GM18498 (cell line): ENCODE measurements around the gene MATN1.
"Not testable (repeated sequence)": the region's sequence is repeated elsewhere in the genome, so short reads cannot be mapped to it uniquely, and the experiment has no call there.

Experiments
- ATAC-seq: cut with Tn5 transposase; IDR thresholded peaks from one replicate; pipeline ENCODE4 v1.9.1; 2021; ENCODE audit warnings: mild to moderate bottlenecking, moderate library complexity; ENCODE audit not compliant: unreplicated experiment

The MATN1 gene, protein sequence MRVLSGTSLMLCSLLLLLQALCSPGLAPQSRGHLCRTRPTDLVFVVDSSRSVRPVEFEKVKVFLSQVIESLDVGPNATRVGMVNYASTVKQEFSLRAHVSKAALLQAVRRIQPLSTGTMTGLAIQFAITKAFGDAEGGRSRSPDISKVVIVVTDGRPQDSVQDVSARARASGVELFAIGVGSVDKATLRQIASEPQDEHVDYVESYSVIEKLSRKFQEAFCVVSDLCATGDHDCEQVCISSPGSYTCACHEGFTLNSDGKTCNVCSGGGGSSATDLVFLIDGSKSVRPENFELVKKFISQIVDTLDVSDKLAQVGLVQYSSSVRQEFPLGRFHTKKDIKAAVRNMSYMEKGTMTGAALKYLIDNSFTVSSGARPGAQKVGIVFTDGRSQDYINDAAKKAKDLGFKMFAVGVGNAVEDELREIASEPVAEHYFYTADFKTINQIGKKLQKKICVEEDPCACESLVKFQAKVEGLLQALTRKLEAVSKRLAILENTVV

DNA sequence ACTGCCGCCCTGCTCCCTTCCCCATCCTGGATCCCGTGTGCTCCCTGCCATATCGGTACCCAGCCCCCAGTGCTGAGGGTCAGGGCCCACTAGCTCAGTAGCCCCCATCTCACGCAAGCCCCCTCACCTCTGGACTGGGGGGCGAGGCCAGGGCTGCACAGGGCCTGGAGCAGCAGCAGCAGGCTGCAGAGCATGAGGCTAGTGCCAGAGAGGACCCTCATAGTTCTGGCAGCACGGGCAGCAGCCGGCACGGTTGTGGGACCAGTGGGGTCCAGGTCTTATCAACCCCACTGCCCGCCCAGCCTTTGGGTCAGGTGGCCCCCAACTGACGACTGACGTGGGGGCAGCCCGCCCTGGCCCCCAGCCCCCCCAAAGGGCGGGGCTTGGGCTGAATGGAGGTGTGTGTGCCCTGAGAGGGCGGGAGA lies at the start of gene MATN1:
Gene MATN1 (minus strand): TSS at position 255 of the 425 bp plus-strand sequence. CDS start 34 bp downstream, at position 221.
- no peak for ATAC-seq

DNA sequence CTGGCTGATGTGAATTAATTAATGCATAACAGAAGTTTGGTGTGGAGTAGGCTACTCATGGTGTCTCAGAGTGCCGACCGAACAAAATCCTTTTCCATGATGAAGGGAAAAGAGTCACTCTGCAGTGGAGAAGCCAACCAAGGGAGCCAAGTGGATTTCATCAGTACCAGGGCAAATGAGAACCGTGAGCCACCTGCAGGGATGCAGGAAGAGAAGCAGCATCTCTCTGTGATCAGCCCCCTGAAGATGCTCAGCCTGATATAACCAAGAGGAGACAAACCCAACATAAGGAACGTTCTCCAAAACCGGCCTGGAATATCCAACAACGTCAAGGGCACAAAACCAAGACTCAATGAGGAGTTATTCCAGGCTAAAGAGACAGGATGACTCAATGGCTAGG lies 47.6 kb upstream of the MATN1 start:
- ATAC-seq, result no peak

DNA sequence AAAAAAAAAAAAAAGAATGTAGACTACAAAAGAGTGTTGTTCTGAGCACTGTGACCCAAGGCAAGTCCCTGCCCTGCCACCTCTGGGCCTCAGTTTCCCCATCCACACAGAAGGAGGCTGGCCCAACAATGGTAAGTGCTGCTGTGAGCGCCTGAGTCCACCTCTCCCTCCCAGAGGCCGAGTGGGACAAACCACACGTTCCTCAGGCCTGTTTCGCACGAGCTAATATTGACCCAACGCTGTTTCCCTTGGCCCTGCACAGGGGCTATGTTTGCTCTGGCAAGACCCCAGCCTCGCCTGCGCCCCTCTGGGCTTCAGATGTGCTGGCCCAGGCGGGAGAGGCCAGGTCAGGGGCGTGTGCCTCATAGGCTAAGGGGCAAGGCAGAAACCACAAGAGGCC lies 46.8 kb upstream of the MATN1 start:
- ATAC-seq, result no peak

GRCh38 chr1:30768830-30769718 lies 45.7 kb upstream of the MATN1 start:
- no peak for ATAC-seq

- ATAC-seq, result no peak
Measured at GRCh38 chr1:30768159-30768829, 44.9 kb upstream of the MATN1 start.

DNA sequence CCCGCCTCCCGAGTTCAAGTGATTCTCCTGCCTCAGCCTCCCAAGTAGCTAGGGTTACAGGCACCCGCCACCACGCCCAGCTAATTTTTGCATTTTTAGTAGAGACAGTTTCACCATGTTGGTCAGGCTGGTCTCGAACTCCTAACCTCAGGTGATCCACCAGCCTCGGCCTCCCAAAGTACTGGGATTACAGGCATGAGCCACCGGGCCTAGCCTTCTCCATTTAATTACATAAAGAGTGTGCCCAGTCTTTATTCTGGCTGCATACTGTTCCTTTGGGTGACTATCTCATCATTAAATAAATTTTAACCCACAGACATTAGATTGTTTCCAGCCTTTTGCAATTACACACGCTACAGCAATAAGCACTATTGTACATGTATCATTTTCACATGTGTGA lies 43.6 kb upstream of the MATN1 start:
- ATAC-seq, result not testable (repeated sequence)

DNA sequence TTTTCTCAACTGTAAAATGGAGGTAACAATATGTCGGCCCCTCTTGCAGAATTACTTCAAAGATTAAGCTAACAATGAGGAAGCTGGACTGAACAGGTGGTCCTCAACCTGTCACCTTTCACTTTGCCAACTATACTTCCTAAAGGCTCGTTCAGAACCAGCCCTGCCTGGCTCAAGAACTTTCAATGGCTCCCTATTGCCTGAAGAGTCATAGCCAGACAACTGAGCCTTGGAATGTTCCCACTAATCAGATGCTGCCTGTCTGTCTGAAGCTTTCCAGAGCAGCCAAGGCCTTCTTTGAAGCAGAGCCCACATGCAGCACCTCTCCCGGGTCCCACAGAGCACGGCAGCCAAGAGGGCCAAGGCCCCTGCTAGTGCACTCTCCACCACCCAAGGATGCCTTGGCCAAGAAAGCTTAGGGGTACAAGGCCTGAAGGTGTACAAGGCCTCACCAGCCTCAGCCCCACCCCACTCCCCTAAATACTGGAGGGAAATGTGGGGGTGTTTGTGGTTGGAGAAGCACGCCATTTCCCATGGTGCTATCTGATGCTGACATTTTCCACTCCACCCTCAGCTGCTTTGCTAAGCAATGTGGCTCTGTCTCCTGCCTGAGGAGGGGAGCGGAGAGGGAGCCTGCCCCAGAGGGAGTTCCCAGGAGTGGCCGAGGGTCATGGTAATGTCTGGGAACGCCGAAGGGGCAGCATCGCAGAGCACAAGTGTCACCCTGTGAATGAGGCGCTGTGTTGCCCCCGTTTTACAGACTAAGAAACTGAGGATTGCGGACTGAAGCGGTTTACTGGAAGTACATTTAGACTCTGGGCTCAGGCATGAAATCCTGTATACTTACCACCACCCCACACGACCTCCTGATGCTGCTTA lies 42.4 kb upstream of the MATN1 start:
- ATAC-seq, result no peak

GRCh38 chr1:30764939-30765555 lies 41.7 kb upstream of the MATN1 start:
- peak; percentile 42 for ATAC-seq

- no peak for ATAC-seq
Measured at GRCh38 chr1:30764396-30764795, 41.0 kb upstream of the MATN1 start.

DNA sequence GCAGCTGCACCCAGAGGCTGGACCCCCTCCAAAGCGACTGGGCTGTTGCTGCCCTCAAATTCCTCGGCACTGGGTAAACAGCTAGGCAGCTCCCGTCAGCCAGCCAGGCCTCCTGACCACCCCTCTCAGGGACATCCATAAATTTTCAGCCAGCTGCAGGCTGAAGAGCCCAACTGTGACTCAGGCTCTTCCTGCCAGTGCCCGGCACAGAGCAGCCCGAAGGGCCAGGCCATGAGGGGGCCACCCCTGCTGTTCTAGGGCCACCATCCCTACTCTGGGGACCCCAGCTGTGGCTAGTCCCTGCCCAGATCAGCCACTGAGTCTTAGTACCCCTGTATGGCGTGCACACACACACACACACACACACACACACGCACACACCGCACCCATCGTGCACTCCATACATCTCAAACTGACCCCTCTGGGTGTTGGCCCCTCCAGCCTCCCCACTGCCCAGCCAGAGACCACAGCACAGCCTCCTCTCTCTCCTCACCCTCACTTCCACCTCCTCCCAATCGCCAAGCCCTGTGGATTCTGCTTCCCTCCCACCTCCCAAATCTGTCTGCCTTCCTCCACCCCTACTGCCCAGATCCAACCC lies 40.4 kb upstream of the MATN1 start:
- no peak for ATAC-seq

- no peak for ATAC-seq
Measured at GRCh38 chr1:30762930-30763650, 39.7 kb upstream of the MATN1 start.

DNA sequence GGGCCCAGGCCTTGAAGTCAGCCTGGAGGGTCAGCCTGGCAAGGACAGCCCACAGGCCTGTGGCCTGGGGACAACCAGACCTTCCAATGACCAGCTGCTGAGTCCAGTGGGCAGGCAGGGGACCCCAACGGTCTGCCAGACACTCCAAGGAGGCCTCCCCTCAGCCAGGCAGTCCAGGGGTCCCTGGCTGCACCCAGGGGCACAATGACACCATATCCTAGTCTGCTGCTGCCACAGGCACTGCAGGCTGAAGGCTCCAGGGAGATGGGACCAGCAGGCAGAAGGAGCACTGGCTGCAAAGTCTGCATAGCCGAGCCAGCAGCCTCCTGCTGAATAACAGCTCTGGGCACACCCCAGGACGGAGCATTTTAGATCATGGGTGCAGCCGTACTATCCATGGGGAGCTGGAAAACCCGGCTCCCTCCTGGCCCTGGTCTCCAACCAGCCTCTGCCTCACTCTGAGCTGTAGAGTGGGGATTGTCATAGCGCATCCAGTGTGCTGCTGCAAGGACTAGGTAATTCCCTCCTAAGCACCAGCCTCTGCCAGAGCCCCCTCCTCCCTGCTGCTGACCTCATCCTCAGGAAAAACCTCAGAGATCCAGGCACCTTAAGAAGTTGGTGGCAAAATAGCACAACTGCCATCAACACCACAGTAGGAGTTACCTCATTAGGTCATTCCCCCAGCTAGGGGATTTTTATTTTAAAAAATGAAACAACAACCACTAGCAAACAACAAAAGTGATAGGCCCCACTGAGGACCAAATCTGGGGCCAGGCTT lies 39.0 kb upstream of the MATN1 start:
- no peak for ATAC-seq

GRCh38 chr1:30761381-30762151 lies 38.2 kb upstream of the MATN1 start:
- no peak for ATAC-seq

- no peak for ATAC-seq
Measured at GRCh38 chr1:30760596-30761324, 37.4 kb upstream of the MATN1 start.

GRCh38 chr1:30759718-30760281 lies 36.4 kb upstream of the MATN1 start:
- no peak for ATAC-seq

- ATAC-seq, result no peak
Measured at GRCh38 chr1:30758785-30759380, 35.5 kb upstream of the MATN1 start.
